Heart left ventricle (tissue), 16 donors: ENCODE data around the gene KRTAP10-1. TPM values are rescaled to one million over a fixed set of nuclear protein-coding genes. Genes with fewer than 3 reads are reported as not detected.
A peak's percentile ranks its signal among the peaks of the same experiment; 100 is the strongest.

ENCODE experiments used
- ATAC-seq, 4 donors: fragments of 200-7000 bp; cut with Tn5 transposase; one replicate each; pipeline ENCODE4 v1.9.1; 2020 to 2022; ENCODE audit warnings: moderate library complexity in 4 of 4, mild to moderate bottlenecking in 3 of 4, moderate number of reproducible peaks in 1 of 4
- DNase-seq, 5 donors: peaks; one replicate each; pipeline ENCODE4 v3.0.0-alpha.2; 2020
- H3K27ac ChIP-seq, 12 donors: fragments of 200-600 bp; sonication (generic) in 4 of 12; one replicate each; pipeline versions ENCODE4 v1.5.0 to v1.8.0; 2016 to 2022; ENCODE audit warnings: mild to moderate bottlenecking in 2 of 12
- H3K27me3 ChIP-seq, 9 donors: fragments of 200-600 bp; sonication (generic) in 2 of 9; one replicate each; pipeline versions ENCODE4 v1.5.1 to v1.8.0; 2016 to 2022; ENCODE audit warnings: mild to moderate bottlenecking in 3 of 9
- H3K36me3 ChIP-seq, 9 donors: fragments of 200-600 bp; sonication (generic) in 2 of 9; one replicate each; pipeline versions ENCODE4 v1.5.0 to v1.8.0; 2018 to 2022; ENCODE audit warnings: mild to moderate bottlenecking in 2 of 9
- H3K4me1 ChIP-seq, 12 donors: fragments of 200-600 bp; sonication (generic) in 4 of 12; one replicate each; pipeline versions ENCODE4 v1.5.0 to v1.8.0; 2016 to 2022; ENCODE audit warnings: mild to moderate bottlenecking in 3 of 12
- H3K4me3 ChIP-seq, 12 donors: fragments of 200-600 bp; sonication (generic) in 4 of 12; one replicate each; pipeline versions ENCODE4 v1.5.0 to v1.8.0; 2017 to 2022; ENCODE audit warnings: mild to moderate bottlenecking in 9 of 12, moderate library complexity in 4 of 12
- H3K9me3 ChIP-seq, 12 donors: fragments of 200-600 bp; sonication (generic) in 4 of 12; one replicate each; pipeline versions ENCODE4 v1.5.0 to v1.8.0; 2016 to 2022; ENCODE audit warnings: mild to moderate bottlenecking in 1 of 12
- POLR2A ChIP-seq, 2 donors: fragments of 450-650 bp; IDR thresholded peaks; one replicate each; pipeline ENCODE4 v1.6.1; 2017; ENCODE audit warnings: antibody characterized with exemption in 2 of 2, mild to moderate bottlenecking in 2 of 2, moderate library complexity in 2 of 2
- WGBS, 4 donors: extraction: QIAGEN DNeasy Blood & Tissue Kit in 2 of 4; methylation state at CpG; one replicate each; pipeline versions ENCODE4 v1.1.5 to v1.1.7; 2013 to 2018; 5-methylcytosine and 5-hydroxymethylcytosine counted together
- intact Hi-C, 10 donors: fragments of 100-400 bp; cut with DNase I; formaldehyde crosslinking; loops; one replicate each; pipeline versions ENCODE4 v1.11.1 to v1.14.2; 2022
- polyA plus RNA-seq, 2 donors: library from polyadenylated mRNA; stranded (reverse); fragments of 200-250 nt; gene quantifications; one replicate each; pipeline ENCODE4 v1.2.3, GENCODE V29; 2013
- total RNA-seq, 9 donors: library from RNA; depleted of rRNA in 2 of 9; stranded (reverse); fragments of >200 nt in 2 of 9; fragmentation: NEBNext Ultra II Directional in 3 of 9; extraction: Animal tissue kit (Norgen Biotek cat#: 25700) in 3 of 9; gene quantifications; one replicate each; pipeline versions ENCODE4 v1.1.0 to v1.2.4, GENCODE V29; 2016 to 2023
- TF ChIP-seq, protein P1 (sequence below), 12 donors: fragments of 200-600 bp; sonication (generic) in 4 of 12; IDR thresholded peaks; one replicate each; pipeline versions ENCODE4 v1.5.0 to v1.8.0; 2018 to 2022; ENCODE audit warnings: antibody characterized with exemption in 12 of 12, mild to moderate bottlenecking in 5 of 12
- donor health status: ischemic (EF 13 %, LVEDD 7.1; RV severe dilation, severe dysfunction).
- donor health status: healthy with polysubstance abuse.
- donor health status: DM: no; HTN: yes; CAD: no.
- donor health status: DM: no; HTN: no; CAD: no.
- donor health status: ischemic (EF 25% LVEDD 6.9; RV normal size, moderate dysfunction).
- donor health status: ischemic (EF 25% LVEDD 5.7; RV mildly dilated, moderate dysfunction).
- donor health status: healthy.
- donor health status: DM: yes; HTN: yes; CAD: no.
- donor health status: ischemic (EF 35%, LVEDD 5.7; RV mildly dilated, moderate dysfunction).
- donor health status: nonischemic (EF 11% LVEDD 7.7; RV severe dilation, severe dysfunction).
- donor health status: DM: yes; HTN: yes; CAD: no.
- donor health status: PGD.
- donor health status: ischemic (EF 29% LVEDD 5.4; RV normal size, mild dysfunction).
- donor health status: nonischemic (EF 23%, LVEDD 6.1; RV moderate dilation, normal function).

Gene KRTAP10-1
- total and polyA plus RNA-seq, 11 donors = not detected

DNA sequence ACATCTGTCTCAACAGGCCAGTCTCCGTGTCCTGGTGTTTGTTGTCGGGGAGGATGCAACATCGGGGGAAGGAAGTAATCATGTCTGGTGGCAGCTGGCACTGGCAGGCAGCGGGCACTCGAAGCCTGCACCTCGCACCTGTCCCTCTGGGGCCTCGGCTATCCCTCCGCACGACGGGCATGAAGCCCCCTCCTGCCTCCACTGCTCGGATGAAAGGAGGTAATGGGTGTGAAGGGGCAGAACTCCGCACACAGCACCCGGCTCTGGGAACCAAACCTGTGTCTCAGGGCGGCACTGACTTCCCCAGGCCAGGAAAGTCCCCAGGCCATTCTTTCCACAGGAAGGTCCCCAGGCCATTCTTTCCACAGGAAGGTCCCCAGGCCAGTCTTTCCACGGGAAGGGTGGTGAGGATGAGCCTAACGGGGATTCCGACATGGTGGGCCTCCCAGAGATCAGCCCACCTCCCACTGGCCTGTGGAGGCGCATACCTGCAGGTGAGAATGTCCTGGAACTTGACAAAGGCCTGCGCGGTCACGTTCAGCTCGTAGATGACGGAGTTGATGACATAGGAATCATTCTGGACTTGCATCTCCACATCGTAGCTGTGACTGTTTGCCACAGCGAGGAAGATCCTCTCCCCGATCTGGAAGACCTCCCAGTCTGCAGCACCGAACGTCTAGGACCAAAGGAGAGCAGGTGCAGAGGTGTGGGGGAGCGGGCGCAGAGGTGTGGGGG, 31.1 kb downstream of the KRTAP10-1 start:
- Histone ChIP-seq H3K9me3 (no peaks in the 10 kb centered on the region), H3K36me3 (no peaks in the 10 kb centered on the region), H3K4me3 (no peak overlapping the region), H3K27ac (no peak overlapping the region), H3K4me1 (peaks cover 0 to 14% (median 0%) of the 10 kb centered on the region in 12 donors), H3K27me3 (peaks cover 0 to 27% (median 0%) of the 10 kb centered on the region in 9 donors)
- 76 to 84% (median 81%) methylated on average over 23 to 30 of the region's 30 CpGs for WGBS, 4 donors
- ATAC-seq = no peak
- intact Hi-C loops = loop anchor here in 1 of 10 donors (10.0 kb wide), 1 partner anchor 406 kb away; no protein-coding TSS in a partner anchor
- TF ChIP-seq POLR2A (IDR thresholded peaks at IDR 0.05) = no peak
- TF ChIP-seq, protein P1, sequence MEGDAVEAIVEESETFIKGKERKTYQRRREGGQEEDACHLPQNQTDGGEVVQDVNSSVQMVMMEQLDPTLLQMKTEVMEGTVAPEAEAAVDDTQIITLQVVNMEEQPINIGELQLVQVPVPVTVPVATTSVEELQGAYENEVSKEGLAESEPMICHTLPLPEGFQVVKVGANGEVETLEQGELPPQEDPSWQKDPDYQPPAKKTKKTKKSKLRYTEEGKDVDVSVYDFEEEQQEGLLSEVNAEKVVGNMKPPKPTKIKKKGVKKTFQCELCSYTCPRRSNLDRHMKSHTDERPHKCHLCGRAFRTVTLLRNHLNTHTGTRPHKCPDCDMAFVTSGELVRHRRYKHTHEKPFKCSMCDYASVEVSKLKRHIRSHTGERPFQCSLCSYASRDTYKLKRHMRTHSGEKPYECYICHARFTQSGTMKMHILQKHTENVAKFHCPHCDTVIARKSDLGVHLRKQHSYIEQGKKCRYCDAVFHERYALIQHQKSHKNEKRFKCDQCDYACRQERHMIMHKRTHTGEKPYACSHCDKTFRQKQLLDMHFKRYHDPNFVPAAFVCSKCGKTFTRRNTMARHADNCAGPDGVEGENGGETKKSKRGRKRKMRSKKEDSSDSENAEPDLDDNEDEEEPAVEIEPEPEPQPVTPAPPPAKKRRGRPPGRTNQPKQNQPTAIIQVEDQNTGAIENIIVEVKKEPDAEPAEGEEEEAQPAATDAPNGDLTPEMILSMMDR (IDR thresholded peaks at IDR 0.05) = no peak
- peak in 2 of 5 donors; percentile 10 to 20 for DNase-seq

- Histone ChIP-seq H3K9me3 (no peaks in the 10 kb centered on the region), H3K27ac (no peak overlapping the region), H3K36me3 (no peaks in the 10 kb centered on the region), H3K4me1 (peaks cover 0 to 14% (median 0%) of the 10 kb centered on the region in 12 donors), H3K4me3 (no peak overlapping the region), H3K27me3 (peaks cover 0 to 27% (median 0%) of the 10 kb centered on the region in 9 donors)
- intact Hi-C loops = loop anchor here in 1 of 10 donors (10.0 kb wide), 1 partner anchor 406 kb away; no protein-coding TSS in a partner anchor
- ATAC-seq = no peak
- TF ChIP-seq, protein P1 (IDR thresholded peaks at IDR 0.05) = no peak
- no peak for TF ChIP-seq POLR2A (IDR thresholded peaks at IDR 0.05)
- peak in 2 of 5 donors; percentile 18 to 43 for DNase-seq
- WGBS, 4 donors = 76 to 92% (median 85%) methylated on average over 9 of the region's 9 CpGs
These were observed 31.6 kb downstream of the KRTAP10-1 start for GRCh38 chr21:44508426-44508710.

- WGBS, 4 donors = 86 to 92% (median 89%) methylated on average over 26 of the region's 26 CpGs
- no peaks in the 10 kb centered on the region for H3K36me3 ChIP-seq
- H3K4me1 ChIP-seq = peaks cover 0 to 14% (median 0%) of the 10 kb centered on the region in 12 donors
- intact Hi-C loops = loop anchor here in 1 of 10 donors (10.0 kb wide), 1 partner anchor 407 kb away; no protein-coding TSS in a partner anchor
- TF ChIP-seq, protein P1 (IDR thresholded peaks at IDR 0.05) = no peak
- TF ChIP-seq POLR2A (IDR thresholded peaks at IDR 0.05) = no peak
- H3K4me3 ChIP-seq = no peak overlapping the region
- H3K27ac ChIP-seq = no peak overlapping the region
- peaks cover 0 to 27% (median 0%) of the 10 kb centered on the region in 9 donors for H3K27me3 ChIP-seq
- no peaks in the 10 kb centered on the region for H3K9me3 ChIP-seq
- DNase-seq = peak in 2 of 5 donors; percentile 15 to 54
- ATAC-seq = no peak
These were observed 32.1 kb downstream of the KRTAP10-1 start for GRCh38 chr21:44507673-44508425.
